Measurements from ENCODE around the gene MSL1. TPM values are rescaled to one million over a fixed set of nuclear protein-coding genes. Genes with fewer than 3 reads are reported as not detected.

MSL1 gene
- total and polyA plus RNA-seq, 2 of the 13 experiments (the other 11 are each of a cell fraction or from before 2014, with no cell fraction given): 63.8 to 88.5 TPM

GRCh38 chr17:40113110-40113906 lies 8.5 kb upstream of the MSL1 start (continued):
- TF ChIP-seq NR0B2 (CRISPR knock-in tag; IDR thresholded peaks at IDR 0.05) (peak; percentile 95; the same call in 1 of the 2 replicates), ZNF20 (CRISPR knock-in tag; IDR thresholded peaks at IDR 0.05) (no peak), MATR3 (CRISPR knock-in tag; IDR thresholded peaks at IDR 0.05) (no peak), TBL1XR1 (IDR thresholded peaks at IDR 0.05; ENCODE audit: borderline replicate concordance, low read length, partially characterized antibody) (peak; percentile 41), KLF15 (CRISPR knock-in tag; IDR thresholded peaks at IDR 0.05; ENCODE audit: borderline replicate concordance) (peak; percentile 82; the same call in 1 of the 2 replicates), ZMYM2 (CRISPR knock-in tag; IDR thresholded peaks at IDR 0.05) (peak; percentile 32; the same call in 1 of the 2 replicates), LBX2 (CRISPR knock-in tag; IDR thresholded peaks at IDR 0.05; ENCODE audit: borderline replicate concordance) (no peak; the same call in 1 of the 2 replicates), ZNF253 (CRISPR knock-in tag; IDR thresholded peaks at IDR 0.05; ENCODE audit: borderline replicate concordance) (no peak), NCOA2 (CRISPR knock-in tag; IDR thresholded peaks at IDR 0.05) (peak; percentile 44), RFXANK (CRISPR knock-in tag; IDR thresholded peaks at IDR 0.05) (peak; percentile 61; the same call in 1 of the 2 replicates), ZNF678 (CRISPR knock-in tag; IDR thresholded peaks at IDR 0.05) (no peak), ATRX (CRISPR knock-in tag; IDR thresholded peaks at IDR 0.05; ENCODE audit: borderline replicate concordance) (no peak), ZNF281 (CRISPR knock-in tag; IDR thresholded peaks at IDR 0.05; ENCODE audit: borderline replicate concordance) (peak; percentile 98), TEF (CRISPR knock-in tag; IDR thresholded peaks at IDR 0.05) (peak; percentile 79; the same call in 1 of the 2 replicates), ZNF766 (CRISPR knock-in tag; IDR thresholded peaks at IDR 0.05; ENCODE audit: borderline replicate concordance) (peak; percentile 95), TEAD3 (CRISPR knock-in tag; optimal IDR thresholded peaks at IDR 0.05; ENCODE audit: borderline replicate concordance) (peak; percentile 50), SRSF1 (optimal IDR thresholded peaks at IDR 0.05; ENCODE audit: low read depth, low read length) (peak; percentile 75)
- TF ChIP-seq, protein P1, sequence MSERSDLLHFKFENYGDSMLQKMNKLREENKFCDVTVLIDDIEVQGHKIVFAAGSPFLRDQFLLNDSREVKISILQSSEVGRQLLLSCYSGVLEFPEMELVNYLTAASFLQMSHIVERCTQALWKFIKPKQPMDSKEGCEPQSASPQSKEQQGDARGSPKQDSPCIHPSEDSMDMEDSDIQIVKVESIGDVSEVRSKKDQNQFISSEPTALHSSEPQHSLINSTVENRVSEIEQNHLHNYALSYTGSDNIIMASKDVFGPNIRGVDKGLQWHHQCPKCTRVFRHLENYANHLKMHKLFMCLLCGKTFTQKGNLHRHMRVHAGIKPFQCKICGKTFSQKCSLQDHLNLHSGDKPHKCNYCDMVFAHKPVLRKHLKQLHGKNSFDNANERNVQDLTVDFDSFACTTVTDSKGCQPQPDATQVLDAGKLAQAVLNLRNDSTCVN (CRISPR knock-in tag; IDR thresholded peaks at IDR 0.05; ENCODE audit: borderline replicate concordance): peak; percentile 94
- TF ChIP-seq, protein P2, sequence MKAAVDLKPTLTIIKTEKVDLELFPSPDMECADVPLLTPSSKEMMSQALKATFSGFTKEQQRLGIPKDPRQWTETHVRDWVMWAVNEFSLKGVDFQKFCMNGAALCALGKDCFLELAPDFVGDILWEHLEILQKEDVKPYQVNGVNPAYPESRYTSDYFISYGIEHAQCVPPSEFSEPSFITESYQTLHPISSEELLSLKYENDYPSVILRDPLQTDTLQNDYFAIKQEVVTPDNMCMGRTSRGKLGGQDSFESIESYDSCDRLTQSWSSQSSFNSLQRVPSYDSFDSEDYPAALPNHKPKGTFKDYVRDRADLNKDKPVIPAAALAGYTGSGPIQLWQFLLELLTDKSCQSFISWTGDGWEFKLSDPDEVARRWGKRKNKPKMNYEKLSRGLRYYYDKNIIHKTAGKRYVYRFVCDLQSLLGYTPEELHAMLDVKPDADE (CRISPR knock-in tag; IDR thresholded peaks at IDR 0.05): no peak
- TF ChIP-seq, protein P3, sequence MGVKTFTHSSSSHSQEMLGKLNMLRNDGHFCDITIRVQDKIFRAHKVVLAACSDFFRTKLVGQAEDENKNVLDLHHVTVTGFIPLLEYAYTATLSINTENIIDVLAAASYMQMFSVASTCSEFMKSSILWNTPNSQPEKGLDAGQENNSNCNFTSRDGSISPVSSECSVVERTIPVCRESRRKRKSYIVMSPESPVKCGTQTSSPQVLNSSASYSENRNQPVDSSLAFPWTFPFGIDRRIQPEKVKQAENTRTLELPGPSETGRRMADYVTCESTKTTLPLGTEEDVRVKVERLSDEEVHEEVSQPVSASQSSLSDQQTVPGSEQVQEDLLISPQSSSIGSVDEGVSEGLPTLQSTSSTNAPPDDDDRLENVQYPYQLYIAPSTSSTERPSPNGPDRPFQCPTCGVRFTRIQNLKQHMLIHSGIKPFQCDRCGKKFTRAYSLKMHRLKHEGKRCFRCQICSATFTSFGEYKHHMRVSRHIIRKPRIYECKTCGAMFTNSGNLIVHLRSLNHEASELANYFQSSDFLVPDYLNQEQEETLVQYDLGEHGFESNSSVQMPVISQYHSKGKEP (CRISPR knock-in tag; IDR thresholded peaks at IDR 0.05): 0 out of 2 replicates have a peak, but pooled peaks have one; percentile 16
